GM12872 (cell line): ENCODE data around the gene ACTL8.

Source experiments
- TF ChIP-seq, protein P1 (sequence below): IDR thresholded peaks from 3 replicates; pipeline ENCODE4 v1.5.1; 2011; ENCODE audit warnings: low read depth, mild to moderate bottlenecking, low read length, moderate library complexity; ENCODE audit not compliant: insufficient read depth

Gene ACTL8

DNA sequence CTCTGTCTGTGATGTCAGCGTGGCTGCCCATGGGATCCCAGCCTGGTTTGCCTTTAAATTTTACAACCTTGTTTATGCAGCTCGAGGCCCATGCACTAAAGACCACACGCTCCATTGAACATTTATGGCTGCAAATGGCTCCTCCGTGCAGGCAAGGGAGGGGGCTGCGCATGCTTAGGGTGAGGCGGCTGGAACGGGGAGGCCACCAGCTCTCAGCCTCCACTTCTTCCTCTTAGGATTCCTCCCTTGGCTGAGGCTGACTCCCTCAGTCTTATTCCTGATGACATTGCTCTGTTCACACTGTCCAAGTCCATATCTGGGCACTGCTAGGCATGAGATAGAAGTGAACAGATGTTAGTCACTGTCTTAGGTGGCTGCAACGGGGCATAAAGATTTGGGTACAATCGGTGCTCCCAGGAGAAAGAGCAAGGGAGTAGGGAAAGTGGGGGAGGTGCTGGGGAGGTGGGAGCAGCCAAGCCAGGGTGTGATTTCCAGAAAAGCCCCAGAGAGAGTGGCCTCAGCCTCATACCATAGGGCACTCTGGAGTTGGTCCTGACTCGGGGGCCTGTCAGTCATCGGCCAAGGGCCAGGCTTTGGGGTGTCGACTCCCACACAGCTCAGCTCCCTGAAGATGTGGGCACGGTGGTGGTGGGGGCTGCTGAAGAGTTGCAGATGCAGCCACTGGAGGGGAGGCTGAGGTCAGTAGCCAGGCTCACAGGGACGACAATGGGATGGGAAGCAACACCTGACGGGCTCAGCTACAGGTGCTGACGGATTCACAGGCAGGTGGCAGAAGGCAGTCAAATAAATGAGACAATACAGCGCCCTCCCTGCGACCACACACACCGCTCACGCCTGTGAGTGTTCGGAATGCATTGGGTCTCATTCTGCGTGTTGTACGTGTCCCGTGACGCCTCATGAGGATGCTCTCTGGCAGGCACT is 37.3 kb upstream of the ACTL8 start:
- TF ChIP-seq, protein P1, sequence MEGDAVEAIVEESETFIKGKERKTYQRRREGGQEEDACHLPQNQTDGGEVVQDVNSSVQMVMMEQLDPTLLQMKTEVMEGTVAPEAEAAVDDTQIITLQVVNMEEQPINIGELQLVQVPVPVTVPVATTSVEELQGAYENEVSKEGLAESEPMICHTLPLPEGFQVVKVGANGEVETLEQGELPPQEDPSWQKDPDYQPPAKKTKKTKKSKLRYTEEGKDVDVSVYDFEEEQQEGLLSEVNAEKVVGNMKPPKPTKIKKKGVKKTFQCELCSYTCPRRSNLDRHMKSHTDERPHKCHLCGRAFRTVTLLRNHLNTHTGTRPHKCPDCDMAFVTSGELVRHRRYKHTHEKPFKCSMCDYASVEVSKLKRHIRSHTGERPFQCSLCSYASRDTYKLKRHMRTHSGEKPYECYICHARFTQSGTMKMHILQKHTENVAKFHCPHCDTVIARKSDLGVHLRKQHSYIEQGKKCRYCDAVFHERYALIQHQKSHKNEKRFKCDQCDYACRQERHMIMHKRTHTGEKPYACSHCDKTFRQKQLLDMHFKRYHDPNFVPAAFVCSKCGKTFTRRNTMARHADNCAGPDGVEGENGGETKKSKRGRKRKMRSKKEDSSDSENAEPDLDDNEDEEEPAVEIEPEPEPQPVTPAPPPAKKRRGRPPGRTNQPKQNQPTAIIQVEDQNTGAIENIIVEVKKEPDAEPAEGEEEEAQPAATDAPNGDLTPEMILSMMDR: no peak

DNA sequence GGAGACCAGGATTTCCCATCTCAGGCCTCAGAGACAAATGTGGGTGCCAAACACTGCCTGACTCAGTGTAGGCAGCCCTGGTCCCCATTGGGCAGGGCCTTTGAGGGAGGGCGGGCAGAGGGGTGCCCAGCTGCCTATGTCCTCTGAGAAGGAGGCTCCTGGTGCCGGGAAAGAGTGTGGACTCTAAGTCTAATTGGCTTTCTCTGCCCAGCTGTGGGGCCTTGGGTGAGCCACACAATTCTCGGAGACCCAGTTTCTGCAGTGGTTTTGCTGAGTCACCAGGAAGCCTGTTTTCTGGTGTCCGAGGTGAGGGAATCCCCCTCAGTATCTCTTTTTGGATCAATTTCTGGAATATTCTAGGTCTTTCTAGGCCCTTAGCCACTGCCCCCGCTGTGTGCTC is 35.3 kb upstream of the ACTL8 start:
- TF ChIP-seq, protein P1: no peak

DNA sequence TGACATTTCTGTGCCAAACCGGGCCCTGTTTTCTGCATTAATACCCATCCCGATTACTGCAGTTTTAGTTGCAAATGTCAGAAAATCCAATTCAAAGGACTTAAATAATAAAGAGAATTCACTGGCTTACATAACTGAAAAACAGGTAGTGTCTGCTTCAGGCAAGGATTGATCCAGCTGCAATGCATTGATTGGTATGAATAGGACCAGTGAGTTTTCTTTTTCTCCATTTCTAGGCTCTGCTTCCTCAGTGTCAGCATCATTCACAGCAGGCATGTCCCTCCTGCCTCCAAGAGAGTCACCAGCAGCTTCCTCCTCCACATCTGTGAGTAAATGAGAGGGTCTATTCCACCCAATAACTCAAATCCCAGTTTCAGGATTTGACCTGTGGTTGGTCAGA is 33.7 kb upstream of the ACTL8 start:
- TF ChIP-seq, protein P1: no peak

DNA sequence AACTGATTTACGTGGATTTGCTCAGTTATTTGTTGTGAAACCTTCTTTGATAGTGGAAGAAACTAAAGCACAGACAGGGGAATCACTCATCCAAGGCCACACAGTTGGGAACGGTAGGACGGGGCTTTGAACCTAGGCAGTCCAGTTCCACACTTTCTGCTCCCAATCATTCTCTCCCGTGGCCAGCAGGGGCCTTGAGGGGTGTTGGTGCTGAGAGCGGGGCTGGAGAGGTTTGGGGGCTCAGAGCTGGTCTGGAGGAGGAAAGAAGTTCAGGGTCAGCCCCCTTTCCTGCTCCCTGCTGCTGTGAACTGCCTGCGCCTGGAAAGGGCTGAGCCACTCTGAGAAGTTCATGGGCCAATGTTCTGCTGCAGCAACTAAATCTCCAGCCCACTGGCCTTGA is 31.4 kb upstream of the ACTL8 start:
- TF ChIP-seq, protein P1: no peak

DNA sequence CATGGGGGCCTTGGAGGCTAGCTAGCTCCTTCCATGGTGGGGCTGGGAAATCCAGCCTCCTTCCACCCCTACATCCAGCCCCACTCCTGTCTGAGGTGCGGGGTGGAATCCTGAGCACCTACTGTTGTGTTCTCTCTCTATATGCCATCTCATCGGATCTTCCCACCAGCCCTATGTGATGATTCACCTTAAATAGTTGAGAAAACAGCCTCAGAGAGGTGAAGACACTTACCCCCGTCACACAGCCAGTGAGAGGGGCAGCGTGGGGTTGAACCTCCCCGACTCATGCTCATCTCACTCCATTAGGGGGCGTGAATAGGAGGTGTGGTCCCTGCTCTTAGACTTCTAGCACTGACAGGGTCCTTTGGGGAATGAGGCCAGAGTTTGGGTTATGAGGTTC is 31.0 kb upstream of the ACTL8 start:
- TF ChIP-seq, protein P1: no peak

DNA sequence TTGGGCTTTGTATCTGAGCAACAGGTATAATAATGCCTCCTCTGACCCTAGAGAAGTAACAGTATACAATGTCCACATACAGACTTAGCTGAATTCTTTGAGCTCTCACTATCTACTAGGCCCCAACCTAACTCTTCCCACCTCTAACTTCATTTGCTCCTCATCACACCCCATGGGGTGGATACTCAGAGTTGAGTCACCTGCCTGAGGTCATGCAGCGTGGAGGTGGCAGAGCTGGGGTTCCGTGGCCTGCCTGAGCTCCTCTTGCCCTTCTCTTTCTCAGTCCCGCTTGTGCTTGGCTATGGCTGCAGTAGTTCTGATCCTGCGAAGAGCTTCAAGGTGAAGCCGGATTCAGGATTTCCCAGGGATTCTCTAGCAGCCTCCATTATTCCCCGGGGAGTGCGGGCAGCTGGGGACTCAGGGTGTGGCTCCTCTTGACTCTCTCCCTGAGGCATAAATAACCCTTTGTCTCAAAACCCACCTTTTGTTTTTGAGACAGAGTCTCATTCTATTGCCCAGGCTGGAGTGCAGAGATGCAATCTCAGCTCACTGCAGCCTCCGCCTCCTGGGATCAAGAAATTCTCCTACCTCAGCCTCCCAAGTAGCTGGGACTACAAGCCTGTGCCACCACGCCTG is 29.9 kb upstream of the ACTL8 start:
- TF ChIP-seq, protein P1: no peak

DNA sequence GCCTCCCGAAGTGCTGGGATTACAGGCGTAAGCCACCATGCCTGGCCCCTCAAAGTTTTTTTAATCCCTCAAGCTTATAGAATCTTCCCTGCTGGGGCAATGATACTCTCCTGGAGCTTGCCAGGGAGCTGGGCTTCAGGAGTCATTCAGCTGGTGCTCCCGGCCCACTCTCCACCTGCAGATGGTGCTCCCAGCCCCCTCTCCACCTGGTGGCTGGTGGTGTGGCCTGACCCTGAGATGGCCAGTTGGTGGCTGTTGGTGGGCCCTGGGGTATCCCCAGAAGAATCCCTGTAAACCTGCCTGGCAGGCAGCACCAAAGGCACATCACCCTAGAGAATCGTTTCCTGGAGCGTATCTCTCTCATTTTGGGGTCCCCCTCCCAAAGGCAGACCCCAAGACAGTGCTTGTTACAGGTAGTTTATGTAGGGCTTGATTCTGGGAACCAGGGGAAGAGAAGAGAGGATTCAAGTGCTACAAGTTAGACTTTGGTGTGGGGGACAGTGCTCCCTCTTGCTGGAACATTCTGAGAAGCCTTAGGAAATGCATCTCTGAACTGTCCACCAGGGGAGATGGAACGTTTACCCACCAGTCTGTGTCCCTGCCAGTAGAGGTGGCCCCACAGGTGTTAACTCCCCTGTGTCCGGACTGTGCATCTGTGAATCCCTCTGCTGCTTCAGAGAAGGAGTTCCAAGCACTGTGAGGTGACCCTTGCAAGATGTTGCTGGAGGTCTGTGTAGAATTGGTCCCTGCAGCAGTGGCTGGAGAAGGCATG is 29.1 kb upstream of the ACTL8 start:
- TF ChIP-seq, protein P1: no peak
